SW 1271 (cell line): ENCODE measurements around the gene ZNF12.
"Not testable (repeated sequence)": the region's sequence is repeated elsewhere in the genome, so short reads cannot be mapped to it uniquely, and the experiment has no call there.

ENCODE experiments used
- DNase-seq, 2 experiments: peaks; one replicate each; lab custom pipeline; 2025; lab: John Stamatoyannopoulos, UW

ZNF12 gene

DNA sequence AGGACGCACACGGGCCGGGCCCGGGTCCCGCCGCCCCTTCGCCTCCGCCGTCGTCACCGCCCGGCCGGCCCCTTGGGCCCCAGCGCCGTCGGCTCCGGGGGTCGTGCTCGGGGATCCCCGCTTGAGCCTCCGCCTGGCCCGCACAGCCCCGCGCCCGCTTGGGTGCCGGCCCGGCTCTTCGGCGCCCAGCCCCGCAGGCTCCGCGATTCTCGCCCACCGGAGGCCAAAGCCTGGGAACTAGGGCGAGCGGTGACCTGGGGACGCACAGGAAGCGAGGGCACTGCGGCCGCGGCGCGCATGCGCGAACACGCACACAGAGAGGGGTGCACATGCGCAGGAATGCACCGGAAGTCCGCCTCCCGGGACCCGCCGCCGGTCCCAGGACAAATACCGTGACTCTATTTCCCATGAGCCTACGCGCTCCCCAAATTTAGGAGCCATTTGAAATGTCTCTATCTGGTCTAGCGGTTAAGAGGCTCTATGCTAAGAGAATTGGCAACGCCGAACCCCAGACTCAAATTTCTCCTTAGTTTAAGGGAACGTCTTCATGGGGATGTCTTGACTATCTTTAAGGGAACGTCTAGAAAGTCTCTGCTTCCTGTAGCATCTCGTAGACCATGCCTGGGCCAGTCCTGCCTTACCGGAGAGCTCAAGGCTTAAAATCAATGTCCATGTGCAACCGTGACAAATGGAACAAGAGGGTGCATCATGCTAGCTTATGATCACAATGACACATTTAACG is at the start of gene ZNF12:
Gene ZNF12 (minus strand): TSS at position 282 of the 742 bp plus-strand sequence. CDS start 1,774 bp downstream, outside the sequence.
- DNase-seq: peak; percentile 88 to 94

DNA sequence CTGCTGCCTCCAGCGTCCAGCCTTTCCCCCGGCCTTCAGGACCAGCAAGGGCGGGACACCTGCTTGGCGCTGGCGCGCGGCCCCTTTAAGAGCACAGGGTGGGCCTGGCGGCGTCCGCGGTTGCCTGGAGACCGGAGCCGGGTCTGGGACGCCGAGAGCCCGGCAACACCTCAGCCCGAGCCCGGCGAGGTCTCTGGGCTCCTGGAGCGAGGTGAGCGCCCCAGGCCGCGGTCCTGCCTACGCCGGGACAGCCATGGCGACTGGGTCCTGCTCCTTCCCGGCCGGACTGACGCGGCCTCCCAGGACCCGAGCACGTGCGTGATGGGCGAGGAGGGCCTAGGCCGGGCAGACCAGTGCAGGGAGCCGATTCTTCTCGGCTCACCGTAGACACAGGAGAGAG is 47.2 kb upstream of the ZNF12 start, which contains the start of gene RSPH10B2:
Gene RSPH10B2 (plus strand): TSS at position 140 of the 400 bp plus-strand sequence. CDS start 3,575 bp downstream, outside the sequence.
- DNase-seq: not testable (repeated sequence)

DNA sequence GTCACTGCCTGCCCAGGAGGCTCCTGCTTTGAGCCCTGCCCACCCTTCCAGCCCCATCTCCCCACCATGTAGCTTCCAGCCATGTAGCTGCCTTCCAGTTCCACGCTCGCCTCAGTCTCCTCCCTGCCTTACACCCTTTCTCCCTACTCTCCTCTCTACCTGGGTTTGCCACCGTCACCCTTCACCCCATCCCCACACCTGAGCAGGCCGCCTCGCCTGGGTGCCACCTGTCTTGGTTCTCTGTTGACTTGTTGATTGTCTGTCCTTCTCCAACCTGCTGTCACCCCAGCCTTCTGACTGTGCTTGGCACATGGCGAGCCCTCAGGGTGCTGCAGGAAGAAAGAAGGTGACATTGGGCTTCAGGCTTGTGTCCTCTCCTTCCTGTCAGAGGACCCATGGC is 43.4 kb upstream of the ZNF12 start:
- not testable (repeated sequence) for DNase-seq

DNA sequence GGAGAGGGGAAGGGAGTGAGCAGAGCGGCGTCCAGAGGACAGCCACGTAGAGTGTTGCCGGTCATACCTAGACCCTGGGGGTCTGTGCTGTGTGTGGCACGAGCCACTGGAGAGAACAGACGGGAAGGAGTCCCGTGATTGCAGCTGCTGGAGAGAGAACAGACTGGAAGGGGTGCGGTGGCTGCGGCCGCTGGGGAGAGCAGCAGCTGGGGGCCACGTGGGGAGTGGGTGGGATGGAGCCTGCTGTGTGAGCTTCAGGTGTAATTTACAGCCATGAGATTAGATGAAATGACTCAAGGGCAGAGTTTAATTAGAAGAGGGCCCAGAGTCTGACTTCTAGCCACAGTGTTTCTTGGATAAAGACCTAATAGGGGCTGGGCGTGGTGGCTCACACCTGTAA is 42.6 kb upstream of the ZNF12 start:
- DNase-seq: not testable (repeated sequence)

DNA sequence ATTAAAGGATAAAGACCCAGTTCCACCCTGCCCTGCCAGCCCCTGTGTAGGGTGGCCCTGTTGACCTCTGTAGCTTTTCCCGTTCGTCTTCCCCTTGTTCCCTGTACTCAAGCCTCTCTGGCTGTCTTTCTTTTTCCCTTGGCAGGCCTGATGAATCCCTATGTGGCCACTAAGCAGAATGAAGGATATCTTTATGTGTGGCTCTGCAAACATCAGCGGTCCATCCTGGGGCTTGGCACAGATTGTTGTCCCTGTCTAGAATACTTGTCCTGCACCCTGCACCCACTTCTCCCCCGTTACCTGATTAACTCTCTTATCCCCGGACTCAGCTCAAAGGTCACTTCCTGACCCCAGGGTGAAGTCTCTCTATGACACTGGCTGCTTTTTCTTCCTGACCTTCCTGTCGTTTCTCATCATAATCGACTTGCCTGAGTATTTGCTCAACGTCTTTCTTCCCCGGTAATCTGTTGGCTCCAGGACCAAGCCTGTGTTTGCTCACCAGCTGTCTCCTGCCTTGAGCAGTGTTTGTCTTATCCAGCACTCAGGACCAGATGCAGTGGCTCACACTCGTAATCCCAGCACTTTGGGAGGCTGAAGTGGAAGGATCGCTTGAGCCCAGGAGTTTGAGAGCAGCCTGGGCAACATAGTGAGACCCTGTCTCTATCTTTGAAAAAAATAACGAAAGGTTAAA is 37.8 kb upstream of the ZNF12 start:
- not testable (repeated sequence) for DNase-seq

DNA sequence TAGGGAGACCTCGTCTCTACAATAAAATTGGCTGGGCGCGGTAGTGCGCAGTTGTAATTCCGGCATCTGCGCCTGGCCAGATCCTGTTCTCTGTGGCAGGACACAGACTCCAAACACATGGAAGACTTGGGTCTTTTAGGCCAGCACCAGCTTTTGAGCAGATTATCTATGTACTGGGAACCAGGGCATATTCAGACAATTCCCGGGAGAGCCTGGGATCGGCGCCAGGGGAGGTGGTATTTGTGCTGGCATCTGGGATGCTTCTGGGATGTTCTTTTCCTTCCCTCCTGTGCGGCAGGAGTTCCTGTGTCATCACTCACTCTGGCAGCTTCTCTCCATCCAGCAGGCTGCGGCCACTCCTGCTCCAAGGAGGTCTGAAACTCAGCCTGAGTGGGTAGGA is 31.7 kb upstream of the ZNF12 start:
- DNase-seq: not testable (repeated sequence)

DNA sequence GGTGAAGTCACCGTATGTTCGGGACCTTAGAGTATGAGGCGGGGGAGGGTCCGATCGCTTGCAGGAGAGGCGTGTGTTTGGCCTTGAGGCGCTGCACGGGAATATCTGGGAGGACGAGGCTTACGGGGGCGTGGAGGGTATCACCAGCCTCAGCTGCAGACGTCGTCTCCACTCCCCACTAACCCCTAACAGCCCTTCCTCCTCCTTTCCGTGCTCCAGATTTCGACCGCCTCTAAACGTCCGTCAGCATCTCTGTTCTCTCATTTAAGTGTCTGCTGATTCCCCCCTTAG is 23.5 kb upstream of the ZNF12 start:
- DNase-seq: no peak

DNA sequence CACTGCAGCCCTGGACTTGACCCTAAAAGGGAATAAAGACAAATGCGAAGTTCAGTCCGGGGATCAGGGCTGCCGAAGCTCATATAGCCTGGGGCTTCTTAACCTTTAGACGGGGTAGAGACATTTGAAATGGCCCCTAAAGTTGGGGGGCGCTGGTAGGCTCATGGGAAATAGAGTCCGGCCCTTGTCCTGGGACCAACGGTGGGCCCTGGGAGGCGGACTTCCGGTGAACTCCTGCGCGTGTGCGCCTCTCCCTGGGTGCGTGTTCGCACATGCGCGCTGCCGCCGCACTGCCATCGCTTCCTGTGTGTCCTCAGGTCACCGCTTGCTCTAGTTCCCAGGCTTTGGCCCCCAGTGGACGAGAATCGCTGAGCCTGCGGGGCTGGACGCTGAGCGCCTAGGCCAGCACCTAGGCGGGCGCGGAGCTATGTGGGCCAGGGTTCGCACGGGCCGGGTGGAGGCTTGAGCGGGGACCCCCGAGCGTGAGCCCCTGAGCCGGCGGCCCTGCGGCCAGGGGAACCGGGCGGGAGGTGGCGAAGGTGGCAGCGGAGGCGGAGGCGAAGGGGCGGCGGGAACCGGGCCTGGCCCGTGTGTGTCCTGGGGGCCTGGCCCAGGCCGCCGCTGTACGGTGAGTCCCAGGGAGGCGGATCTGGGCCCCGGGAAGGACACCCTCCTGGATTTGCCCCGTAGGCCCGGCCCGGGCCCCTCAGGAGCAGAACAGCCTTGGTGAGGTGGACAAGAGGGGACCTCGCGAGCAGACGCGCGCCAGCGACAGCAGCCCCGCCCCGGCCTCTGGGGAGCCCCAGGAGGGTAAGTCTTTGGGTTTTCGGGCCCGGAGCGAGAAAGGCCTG is 23.0 kb upstream of the ZNF12 start:
- DNase-seq: peak; percentile 81 to 88

DNA sequence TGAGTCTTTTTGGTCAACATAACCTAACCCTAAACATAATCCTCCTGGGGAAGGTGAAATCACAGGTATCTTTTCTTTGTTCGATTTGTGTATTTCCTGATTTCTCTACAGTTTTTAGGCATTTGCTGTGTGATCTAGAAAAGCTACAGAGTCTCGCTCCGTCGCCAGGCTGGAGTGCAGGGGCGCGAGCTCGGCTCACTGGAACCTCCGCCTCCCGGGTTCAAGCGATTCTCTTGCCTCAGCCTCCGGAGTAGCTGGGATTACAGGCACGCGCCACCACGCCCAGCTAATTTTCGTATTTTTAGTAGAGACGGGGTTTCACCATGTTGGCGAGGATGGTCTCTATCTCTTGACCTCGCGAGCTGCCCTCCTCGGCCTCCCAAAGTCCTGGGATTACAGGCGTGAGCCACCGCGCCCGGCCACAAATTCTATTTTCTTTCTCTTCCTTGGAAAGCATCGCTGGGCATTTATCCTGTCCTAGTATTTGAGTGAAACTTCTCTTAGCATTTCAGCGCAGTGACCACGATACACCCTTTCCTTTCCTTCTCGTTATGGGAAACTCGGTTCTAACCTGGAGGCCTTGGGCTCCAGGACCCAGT is 22.2 kb upstream of the ZNF12 start:
- not testable (repeated sequence) for DNase-seq

DNA sequence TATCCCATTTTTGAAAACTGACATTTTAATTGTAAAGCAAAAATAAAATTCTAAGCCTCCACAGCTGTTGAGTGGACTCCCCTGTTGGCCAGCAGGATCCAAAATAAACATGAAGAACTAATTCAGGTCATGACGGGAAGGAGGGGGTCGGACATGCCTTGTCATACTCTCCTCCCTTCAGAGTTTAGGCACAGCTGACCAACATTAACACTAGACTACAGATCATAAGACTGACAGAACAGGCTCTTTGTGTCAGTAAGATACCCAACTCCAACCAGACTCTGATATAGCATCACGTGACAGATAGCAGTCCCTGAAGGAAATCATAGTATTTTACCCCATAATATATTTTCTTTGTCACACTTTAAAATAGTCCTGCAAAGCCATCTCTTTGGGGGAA is 20.9 kb upstream of the ZNF12 start:
- no peak for DNase-seq

DNA sequence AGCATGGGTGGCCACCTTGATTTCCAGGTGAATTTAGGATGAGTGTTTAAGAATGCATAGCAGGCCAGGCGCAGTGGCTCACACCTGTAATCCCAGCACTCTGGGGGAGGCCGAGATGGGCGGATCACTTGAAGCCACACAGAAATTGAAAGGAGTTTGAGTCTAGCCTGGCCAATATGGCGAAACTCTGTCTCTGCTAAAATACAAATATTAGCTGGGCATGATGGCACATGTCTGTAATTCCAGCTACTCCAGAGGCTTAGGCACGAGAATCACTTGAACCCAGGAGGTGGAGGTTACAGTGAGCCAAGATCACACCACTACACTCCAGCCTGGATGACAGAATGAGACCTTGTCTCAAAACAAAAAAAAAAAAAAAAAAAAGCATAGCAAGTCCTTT is 19.6 kb upstream of the ZNF12 start:
- DNase-seq: not testable (repeated sequence)

DNA sequence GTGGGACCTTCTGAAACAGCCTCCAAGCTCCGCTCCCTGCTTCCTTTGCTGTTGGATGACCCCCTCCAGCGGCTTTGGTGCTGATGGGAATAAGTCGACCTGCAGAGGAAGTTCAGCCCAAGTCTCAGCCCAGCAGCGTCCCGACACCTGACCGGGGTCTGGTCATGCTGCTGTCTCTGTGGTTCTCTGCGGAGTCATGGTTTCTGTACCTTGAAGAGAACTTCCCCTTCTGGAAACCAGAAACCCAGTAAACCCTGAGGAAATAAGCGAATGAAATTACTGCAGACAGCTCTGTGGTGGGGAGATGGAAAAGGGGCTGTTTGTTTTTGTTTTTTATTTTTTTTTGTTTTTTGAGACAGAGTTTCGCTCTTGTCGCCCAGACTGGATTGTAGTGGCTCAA is 18.3 kb upstream of the ZNF12 start:
- no peak for DNase-seq

DNA sequence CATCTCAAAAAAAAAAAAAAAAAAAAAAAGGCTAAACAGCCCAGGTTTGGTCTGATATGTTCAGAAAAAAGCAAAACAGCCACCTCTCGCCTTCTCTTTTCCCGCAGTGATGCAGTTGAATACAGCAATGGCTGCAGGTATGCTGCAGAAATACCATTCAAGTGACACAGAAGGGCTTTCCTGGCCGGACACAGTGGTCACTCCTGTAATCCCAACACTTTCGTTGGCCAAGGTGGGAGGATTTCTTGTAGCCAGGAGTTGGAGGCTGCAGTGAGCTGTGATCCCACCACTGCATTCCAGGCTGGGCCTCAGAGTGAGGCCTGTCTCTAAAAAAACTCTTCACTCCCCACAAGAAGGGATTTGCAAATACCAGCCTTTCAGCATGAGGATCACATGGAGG is 17.6 kb upstream of the ZNF12 start:
- DNase-seq: not testable (repeated sequence)

DNA sequence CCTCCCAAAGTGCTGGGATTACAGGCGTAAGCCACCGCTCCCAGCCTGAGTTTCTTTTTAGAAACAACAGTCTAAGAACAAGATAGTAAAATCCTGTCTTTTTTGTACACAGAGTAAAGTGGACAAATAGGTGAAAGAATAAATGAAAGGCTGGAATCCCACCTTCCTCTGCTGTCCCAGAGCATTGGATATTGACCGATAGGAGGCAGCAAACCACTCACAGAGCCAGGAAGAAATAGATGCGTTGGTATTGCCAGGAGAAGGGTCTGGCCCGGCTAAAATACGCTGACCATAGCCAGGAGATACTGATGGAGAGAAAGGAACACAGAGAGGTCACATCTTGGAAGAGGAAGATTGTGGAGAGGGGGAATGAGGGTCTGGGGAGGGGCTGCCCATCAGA is 11.4 kb upstream of the ZNF12 start:
- DNase-seq: no peak

DNA sequence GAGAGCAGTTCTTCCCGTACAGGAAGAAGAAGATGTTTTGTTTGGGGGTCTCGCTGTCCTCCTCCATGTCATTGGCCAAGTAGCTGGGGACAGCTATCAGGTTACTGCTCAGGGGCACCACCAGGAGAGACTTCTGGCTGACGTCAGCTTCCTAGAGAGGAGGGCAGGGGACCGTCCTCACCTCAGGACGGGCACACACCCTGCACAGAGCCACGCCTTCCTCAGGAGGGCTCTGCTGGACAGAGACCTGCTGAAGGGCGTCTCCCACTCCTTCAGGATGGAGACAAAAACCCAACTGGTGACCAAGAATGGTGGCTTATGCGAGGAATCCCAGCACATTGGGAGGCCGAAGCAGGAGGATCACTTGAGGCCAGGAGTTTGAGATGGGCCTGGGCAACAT is 9.2 kb upstream of the ZNF12 start:
- not testable (repeated sequence) for DNase-seq

DNA sequence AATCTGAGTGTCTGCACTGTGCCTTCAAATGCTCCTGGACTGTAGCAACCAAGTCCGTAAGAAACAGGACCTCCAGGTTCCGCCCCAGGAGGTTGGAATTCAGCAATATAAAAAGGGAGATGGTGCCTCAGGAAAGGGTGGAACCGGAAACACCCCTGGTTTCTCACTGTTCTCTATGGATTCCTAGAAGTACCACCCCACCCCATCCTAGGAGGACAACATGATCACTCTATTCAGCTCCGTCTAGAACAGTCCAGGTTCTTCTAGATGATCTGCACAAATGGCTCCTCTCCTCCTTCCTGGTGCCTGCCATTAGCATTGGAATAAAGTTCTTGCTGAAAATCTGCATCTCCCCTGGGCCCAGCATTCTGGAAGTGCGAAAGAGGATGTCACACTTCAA is 7.6 kb upstream of the ZNF12 start:
- no peak for DNase-seq

DNA sequence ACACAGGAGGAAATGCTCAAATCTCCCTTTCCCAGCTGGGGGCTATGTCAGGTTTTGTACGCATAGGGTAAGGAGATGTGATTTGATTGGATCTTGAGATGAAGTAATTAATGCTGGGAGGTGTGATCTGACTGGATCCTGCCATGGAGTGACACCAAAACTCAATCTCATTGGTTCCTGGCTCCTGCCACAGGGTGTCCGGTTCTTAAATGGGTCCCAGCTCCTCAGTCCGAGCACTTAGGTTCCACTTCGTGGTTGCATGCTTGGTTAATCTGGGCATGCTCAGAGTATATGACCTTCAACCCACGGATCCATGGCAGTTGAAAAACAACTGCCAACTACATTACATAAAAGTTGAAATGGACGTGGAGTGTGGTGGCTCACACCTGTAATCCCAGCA is 3.1 kb upstream of the ZNF12 start:
- no peak for DNase-seq

DNA sequence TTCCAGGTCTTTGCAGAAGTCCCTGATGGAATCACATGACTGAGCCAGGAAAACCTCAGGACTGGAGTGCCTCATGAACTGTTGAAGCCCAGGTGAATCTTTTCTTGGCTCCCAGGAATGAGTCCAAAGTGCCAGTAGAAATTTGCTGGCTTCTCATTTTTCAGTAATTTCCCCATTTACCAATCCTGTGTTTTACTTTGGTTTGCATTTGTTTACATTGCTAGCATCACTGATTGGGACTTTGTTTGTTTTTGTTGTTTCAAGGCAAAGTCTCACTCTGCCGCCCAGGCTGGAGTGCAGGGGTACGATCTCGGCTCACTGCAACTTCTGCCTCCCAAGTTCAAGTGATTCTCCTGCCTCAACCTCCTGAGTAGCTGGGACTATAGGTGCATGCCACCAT is 1.6 kb upstream of the ZNF12 start:
- no peak for DNase-seq

DNA sequence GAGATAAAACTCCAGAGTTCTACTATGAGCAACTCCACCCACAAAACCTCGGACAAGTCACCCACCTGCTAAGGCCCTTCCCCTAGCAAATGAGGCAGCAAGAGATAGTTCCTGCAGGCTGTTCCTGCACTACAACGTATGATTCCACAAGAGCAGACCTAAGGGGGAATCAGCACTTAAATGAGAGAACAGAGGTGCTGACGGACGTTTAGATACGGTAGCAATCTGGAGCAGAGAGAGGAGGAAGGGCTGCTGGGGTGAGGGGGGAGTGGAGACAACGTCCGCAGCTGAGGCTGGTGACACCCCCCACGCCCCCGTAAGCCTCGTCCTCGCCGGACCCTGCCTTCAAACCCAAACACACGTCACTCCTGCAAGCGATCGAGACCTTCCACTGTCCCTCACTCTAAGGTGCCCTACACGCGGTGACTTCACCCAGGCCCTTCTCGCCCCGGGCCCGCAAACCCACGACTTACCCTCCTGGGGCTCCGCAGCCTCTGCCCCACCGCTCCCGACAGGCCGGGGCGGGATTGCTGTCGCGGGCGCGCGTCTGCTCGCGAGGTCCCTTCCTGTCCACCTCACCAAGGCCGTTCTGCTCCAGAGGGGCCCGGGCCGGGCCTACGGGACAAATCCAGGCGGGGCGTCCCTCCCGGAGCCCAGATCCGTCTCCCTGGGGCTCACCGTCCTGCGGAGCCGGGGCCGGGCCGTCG is 635 bp downstream of the ZNF12 start:
- peak in 1 of 2 experiments; percentile 38 for DNase-seq

DNA sequence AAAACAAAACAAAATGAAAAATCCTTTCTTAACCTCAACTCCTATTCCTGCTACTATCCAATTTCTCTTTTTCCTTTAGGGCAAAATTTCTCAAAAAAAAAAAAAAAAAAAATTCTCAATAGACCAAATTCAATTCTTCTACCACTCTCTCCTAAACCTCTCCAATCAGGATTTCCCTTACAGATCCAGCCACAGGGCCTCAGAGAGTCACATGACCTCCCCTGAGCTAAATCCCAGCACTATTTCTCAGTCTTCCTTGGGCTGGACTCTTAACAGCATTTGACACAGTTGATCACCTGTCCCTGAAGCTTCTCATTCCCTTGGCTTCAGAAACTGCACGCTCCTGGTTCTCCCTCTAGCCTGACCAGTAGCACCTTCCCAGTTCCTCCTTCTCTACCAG is 4.9 kb downstream of the ZNF12 start:
- DNase-seq: no peak

DNA sequence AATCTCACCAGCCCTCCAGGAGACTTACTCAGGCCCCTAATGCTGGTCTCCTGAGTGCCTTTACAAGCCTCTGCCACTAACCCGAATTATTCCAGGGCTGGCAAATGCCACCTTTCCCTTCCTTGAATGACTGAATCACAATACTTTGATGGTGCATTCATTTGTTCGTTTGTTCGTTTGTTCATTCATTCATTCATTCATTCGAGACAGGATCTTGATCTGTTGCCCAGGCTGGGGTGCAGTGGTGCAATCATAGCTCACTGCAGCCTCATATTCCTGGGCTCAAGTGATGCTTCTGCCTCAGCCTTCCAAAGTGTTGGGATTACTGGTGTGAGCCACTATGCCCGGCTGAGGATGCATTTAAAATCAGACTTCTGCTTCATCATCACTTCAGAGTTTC is 6.0 kb downstream of the ZNF12 start:
- no peak for DNase-seq
